Left renal cortex interstitium (tissue), 4 donors: ENCODE data around the gene CBX7. TPM values are rescaled to one million over a fixed set of nuclear protein-coding genes. Genes with fewer than 3 reads are reported as not detected.

Experiments
- DNase-seq, 4 donors: peaks; one replicate each; pipeline ENCODE4 v3.0.0-alpha.2; 2013; ENCODE audit warnings: low read depth in 4 of 4, low spot score in 2 of 4, missing footprints in 1 of 4
- polyA plus RNA-seq, 4 donors: library from polyadenylated mRNA; unstranded; fragments of 120-200 nt; gene quantifications; one replicate each; pipeline ENCODE4 v1.2.1, GENCODE V29; 2013; ENCODE audit not compliant: insufficient read length in 4 of 4

Gene CBX7
- polyA plus RNA-seq, 4 donors = 8.4 to 11.6 (median 10.1) TPM

DNA sequence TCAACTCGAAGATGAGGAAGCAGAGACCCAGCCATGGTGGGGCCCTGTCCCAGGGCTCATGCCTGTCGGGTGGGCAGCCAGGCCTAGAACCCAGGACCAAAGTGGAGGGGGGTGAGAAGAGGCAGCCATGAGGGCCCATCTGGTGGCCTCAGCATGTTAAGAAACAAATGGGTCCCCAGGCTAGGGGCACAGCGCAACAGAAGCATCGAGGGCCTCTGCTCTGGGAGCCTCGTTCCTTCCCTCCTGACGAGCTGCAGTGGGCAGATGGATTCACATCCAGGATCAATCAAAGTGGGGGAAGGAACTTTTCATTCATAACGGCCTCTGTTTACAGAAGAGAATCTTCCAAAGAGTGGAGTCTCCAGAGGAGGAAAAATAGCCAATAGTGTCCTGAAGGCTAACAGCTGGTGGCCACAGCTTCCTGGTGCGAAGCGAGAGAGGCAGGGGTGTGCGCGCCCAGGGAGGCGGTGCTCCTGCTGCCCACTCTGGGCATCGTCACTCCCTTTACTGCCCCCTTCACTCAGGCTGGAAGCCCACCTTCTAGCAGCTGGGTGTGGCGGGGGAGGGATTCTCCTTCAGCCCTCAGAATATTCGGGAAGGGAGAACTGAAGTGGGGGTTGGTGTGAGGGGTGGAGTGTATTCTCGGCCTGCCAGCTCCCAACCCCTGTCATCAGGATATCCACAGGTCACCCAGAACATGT lies 4.3 kb downstream of the CBX7 start:
- no peak for DNase-seq

DNA sequence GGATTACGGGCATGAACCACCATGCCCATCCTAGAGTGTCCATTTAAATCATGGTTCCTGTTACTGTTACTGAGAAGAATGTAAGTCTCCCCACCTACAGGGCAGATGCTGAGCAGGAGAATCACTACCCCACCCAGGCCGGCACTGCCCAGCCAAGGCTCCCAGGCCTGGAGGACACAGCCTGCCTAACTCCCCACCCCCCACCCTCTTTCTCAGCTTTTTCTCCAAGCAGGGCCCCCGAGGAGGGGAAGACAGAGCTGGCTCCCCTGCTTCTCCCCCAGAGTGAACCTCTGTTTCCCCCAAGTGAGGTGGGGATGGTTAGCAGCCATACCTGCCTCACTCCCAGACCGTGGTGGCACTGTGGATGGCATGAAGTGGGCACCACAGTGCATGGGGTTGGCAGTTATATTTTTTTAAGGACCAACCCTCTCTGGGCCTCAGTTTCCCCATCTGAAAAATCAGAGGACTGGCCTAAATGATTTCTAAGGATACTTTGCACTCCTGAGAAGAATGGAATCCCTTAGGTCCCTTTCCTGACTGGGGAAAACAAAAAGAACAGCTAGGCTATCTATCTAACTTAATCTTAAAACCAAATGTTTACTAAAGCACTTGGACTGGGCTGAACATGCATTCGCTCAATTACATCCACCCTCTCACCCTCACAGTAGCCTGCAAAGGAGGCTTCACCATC lies 5.0 kb downstream of the CBX7 start:
- no peak for DNase-seq

DNA sequence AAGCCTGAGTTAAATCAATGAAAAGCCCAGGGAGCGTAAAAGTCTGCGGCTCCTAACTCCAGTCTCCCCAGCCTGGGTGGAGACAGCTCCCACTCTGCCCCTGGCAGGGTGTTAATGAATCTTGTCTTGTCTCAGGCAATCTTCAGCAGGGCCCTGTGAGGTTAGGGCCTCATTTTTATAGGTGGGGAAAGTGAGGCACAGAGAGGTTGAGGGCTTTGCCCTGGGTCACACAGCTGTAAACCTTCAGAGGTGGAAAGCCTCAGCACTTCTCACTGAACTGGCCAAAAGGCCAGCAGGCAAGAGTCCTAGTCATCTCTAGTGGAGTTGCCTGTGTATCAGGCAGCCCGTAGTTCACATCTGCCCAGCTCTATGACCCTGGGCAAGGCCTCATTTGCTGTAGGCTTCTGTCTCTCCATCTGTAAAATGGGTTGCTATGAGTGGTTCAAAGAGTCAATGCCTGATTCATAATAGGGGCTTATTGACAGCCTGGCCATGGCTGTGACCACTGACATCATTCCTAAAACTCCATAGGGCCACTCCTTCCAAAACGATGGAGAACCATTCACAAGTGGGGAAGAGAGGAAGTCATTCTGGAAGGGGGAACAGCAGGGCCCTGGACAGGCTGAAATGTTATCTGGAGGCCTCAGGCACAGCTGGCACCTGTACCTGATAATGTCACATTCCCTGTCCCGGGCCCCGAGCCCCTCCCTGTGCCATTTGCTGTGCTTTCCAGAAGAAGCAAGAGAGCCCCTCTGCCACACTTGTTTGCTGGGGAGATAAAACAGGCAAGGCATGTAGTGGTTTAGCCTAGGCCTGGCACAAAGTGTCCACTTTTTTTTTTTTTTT lies 6.0 kb downstream of the CBX7 start:
- DNase-seq = no peak

DNA sequence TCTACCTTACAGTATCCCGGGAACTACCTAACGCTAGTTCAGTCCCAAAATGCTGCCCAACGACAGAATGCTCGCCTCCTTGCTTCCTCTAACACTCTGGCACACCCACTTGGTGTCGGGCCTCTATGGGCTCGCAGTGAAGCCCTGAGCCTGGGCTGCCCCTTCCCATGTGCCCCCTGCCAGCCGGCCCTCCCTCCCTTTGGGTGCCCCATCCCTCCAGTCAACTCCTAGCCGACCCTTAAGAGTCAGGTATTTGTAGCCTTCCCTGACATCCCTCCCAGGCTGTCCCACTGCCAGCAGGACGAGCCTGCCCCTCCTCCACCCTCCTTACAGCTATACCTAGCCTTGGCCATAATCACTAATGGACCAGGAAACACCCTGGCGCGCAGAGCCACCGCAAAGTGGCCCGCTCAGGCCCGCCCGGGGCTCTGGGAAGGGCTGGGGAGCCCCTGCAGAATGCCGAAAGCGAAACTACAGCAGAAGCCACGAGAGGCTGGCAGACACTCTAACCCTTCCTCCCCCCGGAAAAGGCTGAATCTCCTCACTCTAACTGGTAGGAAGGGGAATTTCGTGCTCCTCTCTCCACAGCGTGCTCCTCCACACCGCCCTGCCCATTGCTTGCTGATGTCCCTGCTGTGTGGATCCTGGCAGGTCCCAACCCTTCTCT lies 8.2 kb downstream of the CBX7 start:
- DNase-seq = no peak

DNA sequence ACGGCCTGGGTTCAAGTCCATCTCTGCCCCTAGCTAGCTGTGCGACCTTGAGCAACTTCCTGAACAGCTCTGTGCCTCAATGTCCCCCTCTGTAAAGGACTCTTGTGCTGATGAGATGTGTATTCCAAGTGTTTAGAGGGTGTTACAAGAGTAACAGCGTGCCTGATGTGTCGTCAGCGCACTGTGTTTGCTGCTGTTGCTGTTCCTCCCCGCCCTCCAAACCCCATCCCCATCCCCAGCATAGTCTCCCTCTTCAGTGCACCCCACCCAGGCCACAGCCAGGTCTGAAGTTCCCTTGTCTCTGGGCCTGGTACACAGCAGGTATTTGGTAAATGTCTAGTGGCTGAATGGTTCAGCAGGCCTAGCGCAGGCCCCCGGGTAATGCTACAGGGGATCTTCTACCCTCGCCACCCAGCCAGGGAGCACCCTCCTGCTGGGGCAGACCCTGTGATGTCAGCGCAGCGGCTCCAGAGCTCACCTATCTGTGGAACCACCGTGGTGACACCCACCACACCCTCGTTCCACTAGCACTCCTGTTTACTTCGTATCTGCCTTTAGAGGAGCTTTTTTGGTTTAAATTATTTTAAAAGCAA lies 10.3 kb downstream of the CBX7 start:
- DNase-seq = no peak

DNA sequence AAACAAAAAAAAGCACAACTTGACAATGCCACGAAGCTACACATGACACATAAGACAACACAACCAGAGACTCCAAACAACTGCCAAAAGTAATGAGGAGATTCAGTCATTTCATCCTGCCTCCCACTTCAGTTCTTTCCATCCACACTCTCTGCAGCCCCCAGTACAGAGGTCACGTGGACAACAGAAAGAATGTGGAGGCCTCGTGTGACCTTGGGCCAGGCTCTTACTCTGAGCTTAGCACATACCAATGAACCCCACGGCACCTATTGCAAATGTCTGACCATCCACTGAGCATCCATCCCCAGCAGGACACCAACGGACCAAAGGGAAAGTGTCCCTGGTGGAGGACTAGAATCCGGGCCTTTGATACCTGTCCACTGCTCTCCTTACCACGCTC lies 12.5 kb downstream of the CBX7 start:
- no peak for DNase-seq

DNA sequence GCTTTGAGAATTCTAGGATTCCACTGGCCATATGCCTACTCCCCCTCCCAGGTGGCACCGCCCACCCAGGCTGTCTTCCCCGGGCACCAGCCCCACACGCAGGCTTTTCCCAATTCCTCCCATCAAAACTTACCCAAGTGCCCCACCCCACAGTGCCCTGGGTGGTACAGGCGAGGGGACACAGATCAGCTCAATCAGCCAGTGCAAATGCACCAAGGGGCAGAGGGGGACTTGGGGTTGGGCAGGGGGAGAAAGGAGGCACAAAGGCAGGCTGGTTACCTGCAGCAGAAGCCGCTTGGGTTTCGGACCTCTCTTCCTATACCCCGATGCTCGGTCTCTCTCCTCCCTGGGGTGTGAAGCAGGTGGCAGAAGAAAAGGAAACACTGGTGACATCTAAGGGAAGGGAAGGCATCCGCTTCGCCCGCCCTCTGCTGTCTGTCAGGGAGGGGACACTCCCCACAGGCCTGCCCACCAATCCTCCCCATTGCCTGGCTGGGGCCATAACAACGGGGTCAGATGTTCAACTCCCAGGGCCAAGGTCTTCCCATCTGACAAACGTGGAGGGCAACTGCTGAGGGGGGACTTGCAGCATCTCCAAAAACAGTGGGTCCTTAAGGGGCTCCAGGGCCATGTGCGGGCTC lies 14.0 kb downstream of the CBX7 start:
- DNase-seq = no peak

DNA sequence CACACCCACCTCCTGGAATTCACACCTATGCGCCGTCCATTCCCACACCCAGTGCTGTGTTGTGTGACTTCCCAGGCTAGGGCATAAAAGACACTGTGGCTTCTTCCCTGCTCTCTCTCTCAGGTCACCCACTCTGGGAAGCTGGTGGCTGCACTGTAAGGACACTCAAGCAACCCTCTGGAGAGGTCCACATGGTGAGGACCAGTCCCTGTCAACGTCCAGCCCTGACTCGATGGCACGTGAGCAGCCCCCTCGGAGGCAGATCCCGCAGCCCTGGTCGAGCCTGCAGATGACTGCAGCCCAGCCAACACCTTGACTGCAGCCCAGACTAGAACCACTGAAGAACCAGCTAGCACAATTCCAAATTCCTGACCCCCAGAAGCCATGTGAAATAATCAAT lies 16.2 kb downstream of the CBX7 start:
- DNase-seq = no peak

DNA sequence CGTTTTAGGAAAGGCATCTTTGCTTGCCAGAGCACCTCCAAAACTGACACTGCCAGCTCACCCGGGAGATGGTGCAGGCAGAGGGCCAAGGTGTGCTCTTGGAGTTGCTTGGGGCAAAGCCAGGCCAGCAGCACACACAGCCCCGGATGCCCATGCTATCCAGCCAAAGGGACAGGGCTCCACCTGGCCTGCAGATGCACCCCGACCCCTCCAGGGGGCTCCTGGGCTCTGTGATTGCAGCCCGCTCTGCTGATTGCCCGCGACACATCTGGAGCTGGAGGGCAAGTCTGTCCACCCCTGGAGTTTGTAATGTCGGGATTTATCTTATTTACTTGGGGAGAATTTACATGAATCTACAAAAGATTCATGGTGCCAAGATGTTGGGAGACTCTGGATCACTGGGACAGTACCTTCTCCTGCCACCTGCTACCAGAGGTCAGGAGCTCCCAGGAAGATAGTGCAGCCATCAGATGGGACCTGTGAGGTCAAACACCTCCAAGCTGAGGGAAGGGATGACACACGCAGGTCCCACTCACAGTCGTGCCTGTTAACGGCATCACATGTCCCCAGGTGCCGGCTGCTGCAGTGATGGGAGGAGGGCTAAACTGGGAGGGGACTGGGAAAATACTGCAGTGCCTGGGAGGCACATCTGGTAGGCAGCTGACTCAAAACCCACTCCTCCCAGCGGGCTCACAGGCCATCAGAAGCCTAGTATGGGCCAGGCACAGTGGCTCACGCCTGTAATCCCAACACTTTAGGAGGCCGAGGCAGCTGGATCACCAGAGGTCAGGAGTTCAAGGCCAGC lies 17.2 kb downstream of the CBX7 start:
- DNase-seq = no peak

DNA sequence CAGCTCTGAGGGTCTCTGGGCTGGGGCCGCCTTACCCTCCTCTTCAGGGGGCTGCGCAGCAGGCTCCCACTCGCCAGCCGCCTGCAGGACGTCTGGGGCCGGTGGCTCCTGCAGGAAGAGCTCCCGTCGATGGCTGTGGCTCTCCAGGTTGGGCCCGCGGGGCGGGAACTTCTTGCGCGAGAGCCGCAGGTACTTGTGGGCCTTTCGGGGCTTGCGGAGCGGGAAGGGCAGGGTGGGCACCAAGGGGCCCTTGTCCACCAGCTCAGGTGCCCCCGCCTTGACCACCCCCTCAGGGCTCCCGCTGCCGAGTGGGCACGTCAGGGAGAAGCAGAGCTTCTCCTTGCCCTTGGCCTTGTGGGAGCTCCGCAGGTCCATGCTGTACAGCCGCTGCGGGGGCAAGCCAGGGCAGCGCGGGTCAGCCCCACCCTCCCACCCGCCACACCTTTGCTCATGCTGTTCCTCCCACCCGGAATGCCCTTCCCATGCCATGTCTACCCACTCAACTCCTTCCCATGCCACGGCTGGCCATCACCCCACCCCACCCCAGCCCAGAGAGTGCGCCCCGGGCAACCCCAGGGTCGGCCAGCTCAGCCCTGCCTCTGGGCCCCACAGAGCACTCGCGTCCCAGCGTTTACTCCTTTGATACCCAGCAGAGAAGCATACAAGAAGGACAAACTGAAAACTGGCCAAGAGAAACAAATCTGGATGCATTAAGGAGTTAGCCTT lies 18.0 kb downstream of the CBX7 start:
- DNase-seq = no peak

DNA sequence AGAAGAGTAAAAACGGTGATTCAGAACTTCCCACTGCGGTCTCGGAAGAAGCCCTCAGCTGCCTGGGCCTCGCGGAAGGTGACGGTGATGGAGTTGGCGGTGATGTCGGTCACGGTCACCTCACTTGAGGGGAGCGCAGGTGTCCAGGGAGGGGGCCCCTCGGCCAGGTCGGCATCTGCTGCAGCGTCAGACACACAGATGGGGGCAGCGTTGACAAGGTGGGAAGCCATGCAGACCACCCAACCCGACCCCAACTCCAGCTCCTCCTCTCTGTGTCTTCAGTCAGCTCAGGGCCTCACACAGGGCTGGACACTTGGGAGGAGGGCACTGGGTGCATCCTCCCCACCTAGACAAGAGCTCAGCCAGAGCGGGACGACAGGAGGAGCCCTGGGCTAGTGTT lies 18.6 kb downstream of the CBX7 start:
- DNase-seq = no peak

DNA sequence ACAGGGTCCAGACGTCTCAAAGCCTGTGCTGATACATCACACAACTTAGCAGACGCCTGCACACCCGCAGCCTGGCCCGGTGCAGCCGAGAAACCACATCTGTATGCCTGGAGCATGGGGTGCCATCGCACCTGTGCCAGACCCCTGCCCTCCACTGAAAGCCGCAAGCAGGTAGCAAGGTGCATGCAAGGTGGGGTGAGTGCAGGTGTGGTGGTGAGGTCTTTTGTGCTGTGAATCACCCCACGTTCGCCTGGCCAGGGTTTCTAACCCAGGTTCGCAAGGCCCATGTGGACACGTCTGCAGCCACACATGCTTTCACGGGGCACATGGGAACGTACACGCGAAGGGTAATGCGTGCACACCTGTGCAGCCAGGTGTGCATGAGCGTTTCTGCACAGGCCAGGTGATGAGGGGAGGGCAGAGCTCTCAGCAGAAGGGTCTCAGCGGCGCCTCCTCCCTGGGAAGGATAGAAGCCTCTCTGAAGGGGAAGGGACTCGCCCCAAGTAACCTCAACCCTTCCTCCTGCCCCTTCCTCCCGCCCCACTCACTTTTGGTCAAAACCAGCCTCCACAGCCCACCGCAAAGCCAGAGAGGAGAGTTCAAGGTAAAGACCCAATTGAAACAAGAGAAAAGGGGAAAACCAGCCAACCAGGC lies 19.5 kb downstream of the CBX7 start:
- DNase-seq = no peak

DNA sequence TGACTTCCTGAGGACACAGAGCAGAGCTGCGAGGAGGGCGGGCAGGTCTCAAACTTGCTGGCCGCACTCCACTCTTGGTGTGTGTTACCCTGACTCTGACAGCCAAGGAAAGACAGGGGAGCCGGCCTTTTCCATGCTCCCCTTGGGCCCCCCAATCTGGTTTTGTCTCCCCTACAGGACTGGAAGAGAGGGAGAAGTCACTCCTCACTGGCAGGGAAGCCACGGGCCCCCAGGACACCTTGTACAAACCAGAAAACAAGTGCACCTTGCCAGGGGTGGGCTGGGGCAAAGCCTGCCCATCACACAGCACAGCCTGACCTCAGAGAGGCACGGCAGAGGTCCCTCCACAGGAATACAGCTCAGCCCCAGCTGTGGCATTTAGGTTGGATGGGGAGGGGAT lies 20.2 kb downstream of the CBX7 start:
- no peak for DNase-seq

DNA sequence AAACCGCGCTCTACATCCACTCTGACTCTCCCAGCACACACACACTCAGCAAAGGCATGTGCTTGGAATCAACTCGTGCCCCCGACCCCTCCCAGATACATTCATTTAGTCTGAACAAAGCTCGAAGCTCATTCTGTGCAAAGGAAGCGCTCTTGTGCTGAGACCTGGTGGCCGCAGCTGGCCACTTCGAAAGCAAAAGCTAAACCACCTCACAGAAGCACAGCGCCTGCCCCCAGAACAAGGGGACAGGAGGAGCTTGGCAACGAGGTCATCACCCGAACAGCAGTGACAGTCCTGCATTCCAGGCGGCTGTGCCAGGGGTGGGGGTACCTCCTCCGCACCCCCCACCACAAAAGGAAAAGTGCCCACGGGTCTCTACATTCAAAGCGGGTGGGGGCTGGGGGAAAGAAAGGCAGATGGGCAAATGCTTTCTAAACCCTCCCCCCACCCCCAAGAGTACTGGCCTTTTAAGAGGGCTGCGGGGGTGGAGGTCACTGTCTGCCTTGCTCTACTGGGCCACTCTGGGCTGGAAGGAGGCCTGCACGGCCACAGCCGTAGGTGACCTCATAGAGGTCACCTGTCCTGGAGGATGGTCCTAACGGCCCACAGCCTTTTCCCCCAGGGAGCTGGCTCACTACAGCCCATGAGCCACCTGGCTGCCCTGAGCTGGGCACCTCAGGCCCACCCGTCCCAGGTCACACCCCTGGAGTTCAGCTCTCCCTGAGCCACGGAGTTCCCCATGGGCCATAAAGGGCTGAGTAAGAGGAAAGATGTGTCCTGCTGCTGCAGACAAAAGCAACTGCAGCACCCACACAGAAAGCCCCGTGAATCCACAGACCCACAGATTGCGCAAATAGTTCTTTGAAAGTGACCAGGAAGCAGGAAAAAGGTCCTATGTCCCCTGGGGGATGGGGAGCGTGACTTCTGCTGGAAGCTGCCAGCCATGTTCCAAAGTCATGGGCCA lies 21.3 kb downstream of the CBX7 start:
- DNase-seq = no peak

DNA sequence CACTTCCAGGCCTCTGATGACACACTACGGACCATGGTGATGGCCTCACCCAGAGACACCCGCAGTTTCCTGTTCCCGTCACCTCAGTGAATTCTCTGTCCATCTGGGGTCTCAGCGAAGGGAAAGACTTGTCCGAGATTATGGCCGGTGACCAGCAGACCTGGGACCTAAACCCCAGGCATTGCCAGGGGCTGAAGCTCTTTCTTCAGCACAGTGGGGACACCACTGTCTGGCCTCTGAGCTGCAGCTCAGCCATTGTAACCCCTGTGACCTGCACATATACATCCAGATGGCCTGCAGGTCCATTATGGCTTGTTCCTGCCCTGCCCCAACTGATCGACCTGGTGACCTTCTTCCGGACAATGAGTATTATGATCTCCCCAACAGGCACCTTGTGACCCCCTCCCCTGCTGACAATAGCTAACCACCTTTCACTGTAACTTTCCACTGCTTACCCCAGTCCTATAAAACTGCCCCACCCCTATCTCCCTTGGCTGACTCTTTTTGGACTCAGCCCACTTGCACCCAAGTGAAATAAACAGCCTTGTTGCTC lies 22.3 kb downstream of the CBX7 start:
- no peak for DNase-seq

DNA sequence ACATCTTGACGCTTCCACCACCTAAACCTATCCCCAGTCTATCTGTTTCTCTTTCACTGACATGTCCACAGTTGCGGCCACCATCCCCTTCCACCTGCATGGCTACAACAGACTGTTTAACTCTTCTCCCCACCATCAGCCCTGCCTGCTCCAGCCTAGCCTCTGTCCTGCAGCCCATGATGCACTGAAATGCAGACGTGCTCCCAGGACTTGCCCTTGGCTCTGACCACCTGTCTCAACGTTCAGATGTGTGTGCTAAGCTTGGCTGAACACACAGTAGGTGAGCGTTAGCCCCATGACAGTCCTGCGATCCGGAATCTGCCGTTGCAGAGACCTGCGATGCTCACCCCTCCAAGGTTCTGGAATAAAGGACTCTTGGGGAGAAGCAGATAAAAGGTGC lies 22.7 kb downstream of the CBX7 start:
- DNase-seq = no peak

DNA sequence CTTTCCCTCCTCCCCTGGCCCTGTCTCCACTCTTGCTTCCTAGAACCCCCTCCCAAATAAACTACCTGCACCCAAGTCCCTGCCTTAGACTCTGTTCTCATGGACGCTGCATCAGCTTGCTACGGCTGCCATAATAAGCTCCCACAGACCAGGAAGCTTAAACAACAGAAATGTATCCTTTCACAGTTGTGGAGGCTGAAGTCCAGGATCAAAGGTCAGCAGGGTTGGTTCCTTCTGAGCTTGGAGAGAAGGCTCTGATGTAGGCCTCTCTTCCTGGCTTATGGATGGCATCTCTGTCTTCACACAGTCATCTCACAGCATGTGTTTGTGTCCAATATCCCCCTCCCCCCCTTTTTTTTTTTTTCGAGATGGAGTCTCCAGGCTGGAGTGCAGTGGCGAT lies 23.4 kb downstream of the CBX7 start:
- no peak for DNase-seq
